ENCODE data around the gene EFCAB8. TPM values are rescaled to one million over a fixed set of nuclear protein-coding genes. Genes with fewer than 3 reads are reported as not detected.

EFCAB8 gene
- total RNA-seq = 0.44 TPM in 1 of 2 replicates, not detected in the other

DNA sequence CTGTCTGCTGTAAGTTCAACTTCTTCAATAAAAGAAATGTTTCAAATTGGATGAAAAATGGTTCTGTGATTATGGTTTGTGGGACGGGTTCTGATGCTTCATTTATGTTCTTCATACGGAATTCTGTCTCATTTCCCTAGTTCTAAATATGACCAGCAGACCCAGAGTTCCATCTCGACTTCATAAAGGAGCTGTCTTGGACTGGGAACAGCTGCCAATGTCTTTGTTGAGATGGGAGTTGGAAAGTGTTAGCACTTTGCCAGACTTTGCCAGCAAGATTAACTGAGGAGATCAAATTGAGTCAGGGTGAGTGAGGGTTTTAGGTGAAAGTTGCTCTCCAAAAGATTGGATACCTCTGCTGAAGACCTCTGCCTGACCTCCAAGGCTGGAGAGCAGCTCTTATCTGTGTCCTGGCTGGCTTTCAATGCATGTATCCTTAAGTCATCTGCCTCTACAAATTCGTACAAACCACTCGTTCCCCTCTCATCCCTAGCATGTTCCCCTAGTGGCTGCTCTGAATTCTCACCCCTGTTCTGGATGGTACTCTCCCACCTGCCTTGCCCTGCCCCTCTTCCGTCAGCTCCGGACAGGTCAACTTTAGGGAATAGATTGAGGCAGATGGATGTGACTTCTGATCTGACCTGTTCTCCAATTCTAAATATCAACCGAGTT is at the start of gene EFCAB8:
EFCAB8 (plus strand) TSS at position 223 of the 672 bp plus-strand sequence. CDS start 4,870 bp downstream, outside the sequence.

GRCh38 chr20:33004141-33004751 is 145.5 kb downstream of the EFCAB8 start, which contains the start of gene SUN5:
Gene SUN5, minus strand, starts transcription at chr20:33004433. Its CDS starts 93 bp downstream, at chr20:33004340.

GRCh38 chr20:33007376-33008335 is 148.9 kb downstream of the EFCAB8 start, which contains the start of gene BPIFB2:
Gene BPIFB2, plus strand, starts transcription at chr20:33007704. Its CDS starts 871 bp downstream, at chr20:33008575.

Other genes starting within 250 kb of the EFCAB8 start
- gene C20orf203, start 185.0 kb upstream of the EFCAB8 start, total RNA-seq = under 0.01 TPM in 1 of 2 replicates, not detected in the other
- gene COMMD7, start 115.5 kb upstream of the EFCAB8 start, total RNA-seq = 32.3 and 33.6 TPM in 2 replicates
- 1.7 and 3.8 TPM in 2 replicates for gene DNMT3B, start 96.5 kb upstream of the EFCAB8 start, total RNA-seq
- 70.5 and 94.1 TPM in 2 replicates for gene MAPRE1, start 39.0 kb upstream of the EFCAB8 start, total RNA-seq
- not detected in 2 replicates for gene SUN5, start 145.5 kb downstream of the EFCAB8 start, total RNA-seq
- gene BPIFB2, start 148.8 kb downstream of the EFCAB8 start, total RNA-seq = not detected in 2 replicates
- not detected in 2 replicates for gene BPIFB6, start 172.7 kb downstream of the EFCAB8 start, total RNA-seq
- gene BPIFB3, start 195.0 kb downstream of the EFCAB8 start, total RNA-seq = not detected in 2 replicates
- not detected in 2 replicates for gene BPIFB4, start 220.7 kb downstream of the EFCAB8 start, total RNA-seq

Data from smooth muscle cell of trachea (primary cell).